ENCODE data around the gene BTLA.

The BTLA gene

DNA sequence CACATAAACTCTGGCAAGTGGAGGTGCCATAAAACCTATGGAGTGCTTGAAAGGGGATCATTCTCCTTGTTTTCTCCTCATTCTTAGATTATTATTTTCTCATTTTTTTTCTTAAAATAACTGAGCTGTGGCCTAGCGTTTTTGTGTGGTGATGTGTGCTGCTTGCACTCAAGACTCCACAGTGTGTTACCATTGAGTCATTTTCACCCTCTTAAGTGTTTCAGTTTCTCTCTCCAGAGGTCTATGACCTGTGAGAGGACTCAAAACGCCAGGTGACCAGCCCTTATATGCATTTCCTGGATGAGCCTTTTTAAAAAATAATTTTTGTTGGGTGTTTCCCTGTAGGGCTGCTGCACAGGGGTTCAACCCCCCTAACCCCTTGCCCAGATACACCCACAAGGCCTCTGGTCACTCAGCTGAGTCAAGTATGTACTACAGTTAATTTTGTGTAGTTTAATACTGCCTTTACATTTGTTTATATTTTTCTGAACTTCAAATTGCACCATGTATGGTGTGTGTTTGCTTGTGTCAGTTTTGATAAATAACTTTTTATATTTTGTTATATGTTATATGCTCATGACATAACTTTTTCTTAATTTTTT, 15.4 kb upstream of the BTLA start:
- H3K4me2 ChIP-seq (ENCODE audit: low read depth, low read length, poor library complexity, severe bottlenecking): no peak overlapping the region
- H3K79me2 ChIP-seq (ENCODE audit: insufficient read depth, low read length): no peaks in the 10 kb centered on the region
- peak overlapping the region; percentile 29 for H2AFZ ChIP-seq (ENCODE audit: low read depth, low read length, severe bottlenecking)
- peaks cover 5% of the 10 kb centered on the region; the same call in 1 of the 2 replicates for H3K36me3 ChIP-seq (ENCODE audit: low read length)
- no peaks in the 10 kb centered on the region for H4K20me1 ChIP-seq (ENCODE audit: low read depth, low read length)
- H3K9me2 ChIP-seq (replicated peaks; ENCODE audit: insufficient read depth, low read length): no peaks in the 10 kb centered on the region
- TF ChIP-seq, protein P1, sequence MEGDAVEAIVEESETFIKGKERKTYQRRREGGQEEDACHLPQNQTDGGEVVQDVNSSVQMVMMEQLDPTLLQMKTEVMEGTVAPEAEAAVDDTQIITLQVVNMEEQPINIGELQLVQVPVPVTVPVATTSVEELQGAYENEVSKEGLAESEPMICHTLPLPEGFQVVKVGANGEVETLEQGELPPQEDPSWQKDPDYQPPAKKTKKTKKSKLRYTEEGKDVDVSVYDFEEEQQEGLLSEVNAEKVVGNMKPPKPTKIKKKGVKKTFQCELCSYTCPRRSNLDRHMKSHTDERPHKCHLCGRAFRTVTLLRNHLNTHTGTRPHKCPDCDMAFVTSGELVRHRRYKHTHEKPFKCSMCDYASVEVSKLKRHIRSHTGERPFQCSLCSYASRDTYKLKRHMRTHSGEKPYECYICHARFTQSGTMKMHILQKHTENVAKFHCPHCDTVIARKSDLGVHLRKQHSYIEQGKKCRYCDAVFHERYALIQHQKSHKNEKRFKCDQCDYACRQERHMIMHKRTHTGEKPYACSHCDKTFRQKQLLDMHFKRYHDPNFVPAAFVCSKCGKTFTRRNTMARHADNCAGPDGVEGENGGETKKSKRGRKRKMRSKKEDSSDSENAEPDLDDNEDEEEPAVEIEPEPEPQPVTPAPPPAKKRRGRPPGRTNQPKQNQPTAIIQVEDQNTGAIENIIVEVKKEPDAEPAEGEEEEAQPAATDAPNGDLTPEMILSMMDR (IDR thresholded peaks at IDR 0.05; ENCODE audit: insufficient read depth, low read length, poor library complexity, severe bottlenecking): no peak
- TF ChIP-seq EZH2phosphoT487 (conservative IDR thresholded peaks at IDR 0.05; ENCODE audit: low read length): no peak
- no peak overlapping the region for H3K4me3 ChIP-seq (ENCODE audit: insufficient read depth, low read length, poor library complexity, severe bottlenecking)
- no peak overlapping the region for H3K27ac ChIP-seq (ENCODE audit: low read depth, low read length)
- no peak overlapping the region for H3K9ac ChIP-seq (ENCODE audit: low read length)
- no peaks in the 10 kb centered on the region; the same call in 1 of the 2 replicates for H3F3A ChIP-seq (ENCODE audit: insufficient read depth)
- no peaks in the 10 kb centered on the region for H3K27me3 ChIP-seq (ENCODE audit: low read length)
- peaks cover 18% of the 10 kb centered on the region; the same call in 1 of the 2 replicates for H3K9me3 ChIP-seq (ENCODE audit: insufficient read depth, low read length)

- no peak for TF ChIP-seq EZH2phosphoT487 (conservative IDR thresholded peaks at IDR 0.05; ENCODE audit: low read length)
- TF ChIP-seq, protein P1 (IDR thresholded peaks at IDR 0.05; ENCODE audit: insufficient read depth, low read length, poor library complexity, severe bottlenecking): no peak
- no peaks in the 10 kb centered on the region; the same call in 1 of the 2 replicates for H3F3A ChIP-seq (ENCODE audit: insufficient read depth)
- H3K4me3 ChIP-seq (ENCODE audit: insufficient read depth, low read length, poor library complexity, severe bottlenecking): no peak overlapping the region
- H3K9me3 ChIP-seq (ENCODE audit: insufficient read depth, low read length): peaks cover 18% of the 10 kb centered on the region; the same call in 1 of the 2 replicates
- H3K27me3 ChIP-seq (ENCODE audit: low read length): no peaks in the 10 kb centered on the region
- H3K36me3 ChIP-seq (ENCODE audit: low read length): peaks cover 5% of the 10 kb centered on the region; the same call in 1 of the 2 replicates
- no peaks in the 10 kb centered on the region for H3K9me2 ChIP-seq (replicated peaks; ENCODE audit: insufficient read depth, low read length)
- H4K20me1 ChIP-seq (ENCODE audit: low read depth, low read length): no peaks in the 10 kb centered on the region
- H3K27ac ChIP-seq (ENCODE audit: low read depth, low read length): no peak overlapping the region
- H2AFZ ChIP-seq (ENCODE audit: low read depth, low read length, severe bottlenecking): no peak overlapping the region
- no peaks in the 10 kb centered on the region for H3K79me2 ChIP-seq (ENCODE audit: insufficient read depth, low read length)
- H3K9ac ChIP-seq (ENCODE audit: low read length): no peak overlapping the region
- no peak overlapping the region for H3K4me2 ChIP-seq (ENCODE audit: low read depth, low read length, poor library complexity, severe bottlenecking)
Observed at GRCh38 chr3:112512320-112512719, 13.0 kb upstream of the BTLA start.

DNA sequence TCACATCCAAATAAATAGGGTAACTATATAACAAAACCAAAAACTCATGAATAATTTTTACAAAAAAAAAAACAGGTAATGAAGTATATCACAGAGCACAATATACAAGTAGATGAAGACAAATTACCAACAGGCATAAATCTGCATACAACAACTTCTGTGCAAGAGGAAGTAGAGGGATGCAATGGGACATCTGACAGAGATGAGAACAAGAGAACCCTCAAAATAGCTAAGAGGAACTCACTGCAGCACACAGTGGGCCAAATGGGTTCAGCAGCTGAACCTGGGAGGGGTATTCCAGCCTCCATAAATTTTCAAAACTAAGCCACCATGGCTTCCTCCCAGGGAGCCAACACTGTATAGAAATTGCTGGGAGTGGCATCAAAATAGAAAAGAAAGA, 9.6 kb upstream of the BTLA start:
- H2AFZ ChIP-seq (ENCODE audit: low read depth, low read length, severe bottlenecking): no peak overlapping the region

More for the DNA sequence above, 9.6 kb upstream of the BTLA start:
- Histone ChIP-seq H4K20me1 (ENCODE audit: low read depth, low read length) (no peaks in the 10 kb centered on the region), H3K79me2 (ENCODE audit: insufficient read depth, low read length) (no peaks in the 10 kb centered on the region), H3K9ac (ENCODE audit: low read length) (no peak overlapping the region), H3K36me3 (ENCODE audit: low read length) (peaks cover 5% of the 10 kb centered on the region; the same call in 1 of the 2 replicates), H3F3A (ENCODE audit: insufficient read depth) (no peaks in the 10 kb centered on the region), H3K9me2 (replicated peaks; ENCODE audit: insufficient read depth, low read length) (no peaks in the 10 kb centered on the region), H3K27me3 (ENCODE audit: low read length) (no peaks in the 10 kb centered on the region), H3K4me3 (ENCODE audit: insufficient read depth, low read length, poor library complexity, severe bottlenecking) (no peak overlapping the region), H3K9me3 (ENCODE audit: insufficient read depth, low read length) (peaks cover 14% of the 10 kb centered on the region; the same call in 1 of the 2 replicates), H3K27ac (ENCODE audit: low read depth, low read length) (no peak overlapping the region), H3K4me2 (ENCODE audit: low read depth, low read length, poor library complexity, severe bottlenecking) (no peak overlapping the region)
- TF ChIP-seq, protein P1 (IDR thresholded peaks at IDR 0.05; ENCODE audit: insufficient read depth, low read length, poor library complexity, severe bottlenecking): no peak
- no peak for TF ChIP-seq EZH2phosphoT487 (conservative IDR thresholded peaks at IDR 0.05; ENCODE audit: low read length)
